CD4-positive, alpha-beta memory T cell (primary cell): Measurements from ENCODE around the gene WTAP. TPM values are rescaled to one million over a fixed set of nuclear protein-coding genes. Genes with fewer than 3 reads are reported as not detected.
"Not testable (repeated sequence)": the region's sequence is repeated elsewhere in the genome, so short reads cannot be mapped to it uniquely, and the experiment has no call there.

Source experiments
- CTCF ChIA-PET: fragments of 350-600 bp; sonication (Branson Sonifier 250); formaldehyde crosslinking; loops from one replicate; lab custom pipeline; 2021; ENCODE audit warnings: inconsistent platforms; ENCODE audit not compliant: partially characterized antibody; lab: Charles Lee
- POLR2A ChIA-PET: fragments of 350-600 bp; sonication (Branson Sonifier 250); formaldehyde crosslinking; loops from one replicate; lab custom pipeline; 2021; ENCODE audit not compliant: partially characterized antibody; lab: Charles Lee
- DNase-seq, 5 donors: peaks; one replicate each; pipeline versions ENCODE4 v3.0.0 to v3.0.0-alpha.2; 2020 to 2022; ENCODE audit warnings: mixed read lengths in 1 of 5
- H3K27ac ChIP-seq: one replicate; pipeline ENCODE4 v1.7.0; 2013; ENCODE audit warnings: low read depth, low read length
- H3K27me3 ChIP-seq: 2 replicates; pipeline ENCODE4 v1.7.0; 2013; ENCODE audit warnings: mild to moderate bottlenecking, low read length, moderate library complexity; ENCODE audit not compliant: insufficient read depth
- H3K36me3 ChIP-seq: 2 replicates; pipeline ENCODE4 v1.7.0; 2013; ENCODE audit warnings: mild to moderate bottlenecking, low read length, moderate library complexity; ENCODE audit not compliant: insufficient read depth
- H3K4me1 ChIP-seq: 2 replicates; pipeline ENCODE4 v1.7.0; 2013; ENCODE audit warnings: mild to moderate bottlenecking, low read length, moderate library complexity; ENCODE audit not compliant: insufficient read depth
- H3K4me3 ChIP-seq, 2 donors: one replicate each; pipeline ENCODE4 v1.7.0; 2013; ENCODE audit warnings: low read length in 2 of 2, mild to moderate bottlenecking in 1 of 2
- H3K9me3 ChIP-seq, 2 donors: one replicate each; pipeline ENCODE4 v1.7.0; 2013; ENCODE audit warnings: low read length in 2 of 2, control low read depth in 1 of 2; ENCODE audit not compliant: control insufficient read depth in 1 of 2
- H3K27ac Mint-ChIP-seq, 7 donors: one replicate each; pipeline ENCODE4 v1.8.0; 2020 to 2021; ENCODE audit warnings: mixed read lengths in 7 of 7, mild to moderate bottlenecking in 6 of 7, inconsistent platforms in 3 of 7, moderate library complexity in 3 of 7
- H3K27me3 Mint-ChIP-seq, 2 donors: one replicate each; pipeline ENCODE4 v1.8.0; 2020 to 2021; ENCODE audit warnings: mixed read lengths in 2 of 2
- H3K36me3 Mint-ChIP-seq, 2 donors: one replicate each; pipeline ENCODE4 v1.8.0; 2020 to 2021; ENCODE audit warnings: mixed read lengths in 2 of 2, inconsistent platforms in 1 of 2, mild to moderate bottlenecking in 1 of 2
- H3K4me1 Mint-ChIP-seq, 4 donors: one replicate each; pipeline ENCODE4 v1.8.0; 2020 to 2021; ENCODE audit warnings: mixed read lengths in 4 of 4, mild to moderate bottlenecking in 1 of 4
- H3K4me3 Mint-ChIP-seq, 8 donors: one replicate each; pipeline ENCODE4 v1.8.0; 2020 to 2021; ENCODE audit warnings: mixed read lengths in 8 of 8, mild to moderate bottlenecking in 7 of 8, moderate library complexity in 6 of 8, inconsistent platforms in 3 of 8
- H3K9me3 Mint-ChIP-seq, 8 donors: one replicate each; pipeline ENCODE4 v1.8.0; 2020 to 2021; ENCODE audit warnings: mixed read lengths in 8 of 8, mild to moderate bottlenecking in 5 of 8, inconsistent platforms in 3 of 8, moderate library complexity in 1 of 8
- intact Hi-C: fragments of 100-400 bp; cut with micrococcal nuclease; formaldehyde crosslinking; loops from one replicate; pipeline ENCODE4 v1.15.1; 2023
- polyA plus RNA-seq, 2 donors: library from polyadenylated mRNA; unstranded; fragments of 300-500 nt; fragmentation: Illumina TruSeq; gene quantifications; one replicate each; pipeline ENCODE4 v1.2.3, GENCODE V29; 2021
- total RNA-seq, 2 experiments: library from RNA; stranded (reverse); gene quantifications; one replicate each; pipeline ENCODE4 v1.2.3, GENCODE V29; 2021

Gene WTAP
- total and polyA plus RNA-seq, 4 experiments from 2014 or later, result 140 to 159 (median 150) TPM

DNA sequence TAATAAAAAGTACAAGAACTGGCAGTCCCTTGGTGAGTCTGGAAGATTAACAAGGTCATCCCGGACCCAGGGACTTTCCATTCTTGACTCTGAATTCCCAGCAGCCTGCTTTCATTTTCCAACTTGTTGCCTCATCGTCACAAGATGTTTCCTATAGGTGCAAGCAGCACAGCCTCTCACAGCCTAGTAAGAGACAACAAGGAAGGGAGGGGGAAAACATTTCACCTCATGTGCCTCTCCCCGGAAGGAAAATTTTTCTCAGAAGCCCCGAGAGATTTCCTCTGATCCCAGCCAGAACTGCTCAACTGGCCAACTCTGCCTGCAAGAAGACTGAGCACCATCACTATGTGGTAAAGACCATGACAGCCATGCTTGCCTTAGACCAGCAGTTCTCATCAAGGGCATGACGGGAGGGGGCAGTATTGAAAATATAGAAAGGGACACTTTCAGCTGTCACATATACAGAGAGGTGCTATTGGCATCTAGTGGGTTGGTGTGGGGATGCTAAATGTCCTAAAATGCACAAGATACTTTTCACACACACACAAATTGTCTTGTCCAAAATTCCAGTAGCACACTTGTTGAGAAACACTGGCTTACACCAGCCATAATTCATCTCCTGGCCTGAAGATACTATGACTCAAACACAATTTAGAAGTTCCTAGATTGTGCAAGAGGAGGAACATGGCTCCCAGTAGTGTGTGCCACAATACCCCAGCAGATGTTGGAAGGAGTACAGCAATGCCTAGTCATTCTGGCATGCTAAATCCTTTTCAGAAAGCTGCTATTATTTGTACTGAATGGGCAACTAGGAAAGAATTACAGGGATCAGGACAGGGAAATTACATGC lies 10.8 kb upstream of the WTAP start:
- H3K4me3 Mint-ChIP-seq, result no peak overlapping the region
- CTCF ChIA-PET, result interaction anchor here (0.9 to 5.4 kb wide), 4 partner anchors 10 to 227 kb away, joined by 3 to 45 read pairs (median 12); partner anchors contain the start of gene SOD2
- POLR2A ChIA-PET, result interaction anchor here (0.9 to 1.1 kb wide), 2 partner anchors 10 to 11 kb away, joined by 3 to 4 read pairs; partner anchors contain the start of gene WTAP
- Histone ChIP-seq H3K4me1 (no peaks in the 10 kb centered on the region), H3K36me3 (no peaks in the 10 kb centered on the region), H3K27ac (no peak overlapping the region), H3K4me3 (no peak overlapping the region), H3K9me3 (no peaks in the 10 kb centered on the region), H3K27me3 (no peaks in the 10 kb centered on the region)
- intact Hi-C loops, result no loop called here
- H3K27ac Mint-ChIP-seq, result no peak overlapping the region
- H3K36me3 Mint-ChIP-seq, result no peaks in the 10 kb centered on the region
- H3K9me3 Mint-ChIP-seq, result no peaks in the 10 kb centered on the region
- peaks cover 3 to 6% (median 3%) of the 10 kb centered on the region in 4 donors for H3K4me1 Mint-ChIP-seq
- DNase-seq, result no peak
- no peaks in the 10 kb centered on the region for H3K27me3 Mint-ChIP-seq

DNA sequence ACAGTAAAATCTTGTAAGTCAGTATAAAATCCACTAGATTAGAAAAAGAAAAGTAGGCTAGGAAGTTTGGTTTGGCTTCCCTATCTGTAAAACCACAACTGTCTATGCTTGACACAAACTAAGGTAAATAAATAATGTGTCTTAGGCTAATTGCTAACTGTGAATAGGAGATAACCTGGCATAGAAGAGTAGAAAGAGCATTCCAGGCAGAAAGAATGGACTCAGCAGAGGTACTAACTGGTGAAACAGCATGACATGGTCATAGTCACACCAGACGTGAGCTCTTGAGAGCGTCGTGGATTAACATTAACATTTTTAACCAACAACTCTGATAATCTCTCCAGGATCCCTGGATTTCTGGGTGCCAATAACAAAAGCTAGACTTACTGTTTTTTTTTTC lies 8.7 kb upstream of the WTAP start:
- H3K36me3 ChIP-seq, result no peaks in the 10 kb centered on the region
- intact Hi-C loops, result no loop called here
- no peaks in the 10 kb centered on the region for H3K27me3 Mint-ChIP-seq
- H3K4me3 Mint-ChIP-seq, result no peak overlapping the region
- H3K9me3 ChIP-seq, result no peaks in the 10 kb centered on the region
- DNase-seq, result no peak
- H3K27ac Mint-ChIP-seq, result peak overlapping the region in 2 of 7 donors; percentile 10 to 50
- no peak overlapping the region for H3K4me3 ChIP-seq
- H3K36me3 Mint-ChIP-seq, result peaks cover 6 to 11% of the 10 kb centered on the region in 2 donors
- POLR2A ChIA-PET, result interaction anchor here (0.6 to 2.4 kb wide), 4 partner anchors 14 to 133 kb away, joined by 3 to 12 read pairs (median 3); partner anchors contain the start of genes MRPL18, SOD2 and TCP1
- H3K9me3 Mint-ChIP-seq, result peaks cover 0 to 6% (median under 1%) of the 10 kb centered on the region in 8 donors
- H3K4me1 ChIP-seq, result peaks cover under 1% of the 10 kb centered on the region
- peaks cover 3 to 16% (median 11%) of the 10 kb centered on the region in 4 donors for H3K4me1 Mint-ChIP-seq
- no peak overlapping the region for H3K27ac ChIP-seq
- H3K27me3 ChIP-seq, result no peaks in the 10 kb centered on the region
- CTCF ChIA-PET, result interaction anchor here (0.9 to 6.4 kb wide), 9 partner anchors 14 to 736 kb away, joined by 3 to 59 read pairs (median 5); partner anchors contain the start of genes ACAT2 and SOD2

DNA sequence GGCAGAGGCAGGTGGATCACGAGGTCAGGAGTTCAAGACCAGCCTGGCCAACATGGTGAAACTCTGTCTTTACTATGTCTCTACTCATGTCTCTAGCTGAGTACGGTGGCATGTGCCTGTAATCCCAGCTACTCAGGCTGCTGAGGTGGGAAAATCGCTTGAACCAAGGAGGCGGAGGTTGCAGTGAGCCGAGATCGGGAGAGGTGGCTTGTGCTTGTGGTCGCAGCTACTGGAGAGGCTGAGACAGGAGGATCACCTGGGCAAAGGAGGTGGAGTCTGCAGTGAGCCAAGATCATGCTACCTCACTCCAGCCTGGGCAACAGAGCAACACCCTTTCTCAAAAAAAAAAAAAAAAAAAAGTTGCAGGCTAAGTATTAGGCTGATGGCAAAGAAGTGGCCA lies 8.0 kb upstream of the WTAP start:
- ChIA-PET POLR2A (interaction anchor here (0.6 to 2.4 kb wide), 5 partner anchors 9 to 133 kb away, joined by 3 to 12 read pairs (median 3); partner anchors contain the start of genes ACAT2, MRPL18, SOD2 and TCP1), CTCF (interaction anchor here (0.9 to 6.4 kb wide), 12 partner anchors 10 to 736 kb away, joined by 3 to 59 read pairs (median 16); partner anchors contain the start of genes ACAT2 and SOD2)
- Mint-ChIP-seq H3K36me3 (peaks cover 6 to 11% of the 10 kb centered on the region in 2 donors), H3K4me3 (no peak overlapping the region), H3K9me3 (peaks cover 0 to 6% (median under 1%) of the 10 kb centered on the region in 8 donors), H3K27ac (peak overlapping the region in 1 of 7 donors; percentile 50), H3K4me1 (peaks cover 5 to 17% (median 14%) of the 10 kb centered on the region in 4 donors), H3K27me3 (no peaks in the 10 kb centered on the region)
- no peaks in the 10 kb centered on the region for H3K27me3 ChIP-seq
- no peaks in the 10 kb centered on the region for H3K36me3 ChIP-seq
- no peak overlapping the region for H3K27ac ChIP-seq
- H3K4me1 ChIP-seq, result peaks cover 7% of the 10 kb centered on the region
- no peak for DNase-seq
- intact Hi-C loops, result no loop called here
- no peak overlapping the region for H3K4me3 ChIP-seq
- H3K9me3 ChIP-seq, result no peaks in the 10 kb centered on the region

DNA sequence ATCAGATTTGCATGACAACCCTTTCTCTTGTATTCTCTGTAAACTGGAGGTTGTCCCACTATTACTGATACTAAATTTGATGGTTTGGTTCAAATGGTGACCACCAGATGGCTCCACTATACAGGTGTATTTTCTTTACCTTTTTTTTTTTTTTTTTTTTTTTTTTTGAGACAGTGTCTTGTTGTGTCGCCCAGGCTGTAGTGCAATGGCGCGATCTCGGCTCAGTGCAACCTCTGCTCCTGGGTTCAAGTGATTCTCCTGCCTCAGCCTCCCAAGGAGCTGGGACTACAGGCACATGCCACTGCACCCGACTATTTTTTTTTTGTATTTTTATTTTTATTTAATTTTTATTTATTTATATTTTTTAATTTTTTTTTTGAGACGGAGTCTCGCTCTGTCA lies 6.6 kb upstream of the WTAP start:
- H3K27ac ChIP-seq, result no peak overlapping the region
- peak; percentile 62 to 72 (median 65) for DNase-seq
- H3K27me3 ChIP-seq, result no peaks in the 10 kb centered on the region
- no peak overlapping the region for H3K4me3 Mint-ChIP-seq
- intact Hi-C loops, result loop anchor here (1.0 kb wide), 2 partner anchors 29 to 133 kb away; no protein-coding TSS in a partner anchor
- no peaks in the 10 kb centered on the region for H3K27me3 Mint-ChIP-seq
- H3K27ac Mint-ChIP-seq, result peak overlapping the region in 1 of 7 donors; percentile 35
- no peak overlapping the region for H3K4me3 ChIP-seq
- H3K4me1 ChIP-seq, result peaks cover 21% of the 10 kb centered on the region
- H3K36me3 Mint-ChIP-seq, result peaks cover 6 to 11% of the 10 kb centered on the region in 2 donors
- peaks cover 4 to 19% (median 16%) of the 10 kb centered on the region in 4 donors for H3K4me1 Mint-ChIP-seq
- H3K36me3 ChIP-seq, result no peaks in the 10 kb centered on the region
- CTCF ChIA-PET, result interaction anchor here (0.7 to 6.4 kb wide), 26 partner anchors 9 to 795 kb away, joined by 3 to 59 read pairs (median 5); partner anchors contain the start of genes SOD2 and TCP1
- peaks cover 0 to 6% (median under 1%) of the 10 kb centered on the region in 8 donors for H3K9me3 Mint-ChIP-seq
- H3K9me3 ChIP-seq, result no peaks in the 10 kb centered on the region
- POLR2A ChIA-PET, result interaction anchor here (0.6 to 2.4 kb wide), 5 partner anchors 26 to 99 kb away, joined by 3 to 10 read pairs (median 6); partner anchors contain the start of genes ACAT2, MRPL18 and SOD2

DNA sequence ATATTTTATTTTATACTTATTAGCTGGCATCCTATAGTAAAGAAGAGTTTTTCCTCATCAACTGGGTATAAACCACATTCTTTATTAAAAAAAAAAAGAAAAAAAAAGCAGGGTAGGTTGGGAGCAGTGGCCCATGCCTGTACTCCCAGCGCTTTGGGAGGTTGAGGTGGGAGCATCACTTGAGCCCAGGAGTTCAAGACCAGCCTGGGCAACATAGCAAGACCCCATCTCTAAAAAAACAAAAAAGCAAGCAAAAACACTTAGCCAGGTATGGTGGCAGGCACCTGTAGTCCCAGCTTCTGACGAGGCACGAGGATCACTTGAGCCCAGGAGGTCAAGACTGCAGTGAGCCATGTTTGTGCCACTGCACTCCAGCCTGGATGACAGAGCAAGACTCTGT lies 5.3 kb upstream of the WTAP start:
- H3K27me3 ChIP-seq, H3K9me3 ChIP-seq, intact Hi-C loops, H3K4me3 ChIP-seq, H3K27ac ChIP-seq, H3K4me3 Mint-ChIP-seq, DNase-seq, H3K27me3 Mint-ChIP-seq, H3K27ac Mint-ChIP-seq, H3K9me3 Mint-ChIP-seq, H3K36me3 ChIP-seq: not testable (repeated sequence)
- ChIA-PET CTCF (interaction anchor here (1.8 to 6.4 kb wide), 8 partner anchors 20 to 221 kb away, joined by 4 to 59 read pairs (median 20); partner anchors contain the start of genes MRPL18 and SOD2), POLR2A (interaction anchor here (0.5 to 2.9 kb wide), 3 partner anchors 27 to 29 kb away, joined by 3 to 14 read pairs (median 10); partner anchors contain the start of gene SOD2)
- peaks cover 11 to 14% of the 10 kb centered on the region in 2 donors for H3K36me3 Mint-ChIP-seq
- H3K4me1 Mint-ChIP-seq, result peaks cover 13 to 32% (median 24%) of the 10 kb centered on the region in 4 donors
- H3K4me1 ChIP-seq, result peaks cover 28% of the 10 kb centered on the region

DNA sequence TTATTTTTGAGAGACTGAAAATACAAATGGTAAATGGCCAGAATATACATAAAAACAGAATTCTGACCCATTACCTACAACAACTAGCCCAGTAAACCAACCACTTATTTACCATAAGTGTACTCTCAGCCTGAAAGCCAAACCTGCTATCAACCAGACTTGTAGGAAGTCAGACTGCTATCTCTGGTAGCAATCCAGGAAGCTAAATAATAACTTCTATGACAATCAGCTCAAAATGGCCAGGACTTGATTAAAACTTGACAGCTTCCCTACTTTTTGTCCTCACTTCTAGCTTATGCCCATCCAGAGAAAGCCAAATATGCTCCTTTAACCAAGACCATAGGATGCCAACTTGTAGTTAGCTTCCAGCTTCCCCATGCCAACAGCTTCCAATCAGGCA lies 4.7 kb upstream of the WTAP start:
- ChIA-PET CTCF (interaction anchor here (1.5 to 6.4 kb wide), 7 partner anchors 21 to 217 kb away, joined by 3 to 59 read pairs (median 20); partner anchors contain the start of genes MRPL18 and SOD2), POLR2A (interaction anchor here (1.1 to 2.9 kb wide), 4 partner anchors 16 to 69 kb away, joined by 3 to 14 read pairs (median 4); partner anchors contain the start of genes MRPL18 and SOD2)
- Histone ChIP-seq H3K27ac (no peak overlapping the region), H3K36me3 (no peaks in the 10 kb centered on the region), H3K4me1 (peaks cover 28% of the 10 kb centered on the region), H3K9me3 (no peaks in the 10 kb centered on the region), H3K27me3 (no peaks in the 10 kb centered on the region), H3K4me3 (no peak overlapping the region)
- peaks cover 13 to 34% (median 24%) of the 10 kb centered on the region in 4 donors for H3K4me1 Mint-ChIP-seq
- intact Hi-C loops, result no loop called here
- peak overlapping the region in 1 of 8 donors; percentile 15 for H3K4me3 Mint-ChIP-seq
- no peaks in the 10 kb centered on the region for H3K27me3 Mint-ChIP-seq
- H3K27ac Mint-ChIP-seq, result peak overlapping the region in 3 of 7 donors; percentile 36 to 58 (median 45)
- no peak for DNase-seq
- peaks cover 11 to 16% of the 10 kb centered on the region in 2 donors for H3K36me3 Mint-ChIP-seq
- peaks cover 0 to 10% (median 2%) of the 10 kb centered on the region in 8 donors for H3K9me3 Mint-ChIP-seq
